GM12892 (cell line): ENCODE measurements around the gene ZMYND19.

Source experiments
- POLR2A ChIP-seq: IDR thresholded peaks from 2 replicates; pipeline ENCODE4 v1.6.1; 2011; ENCODE audit warnings: low read depth, low read length, control low read depth
- TAF1 ChIP-seq: IDR thresholded peaks from 2 replicates; pipeline ENCODE4 v1.6.1; 2011; ENCODE audit warnings: low read depth, mild to moderate bottlenecking, control low read depth, low read length, borderline replicate concordance

DNA sequence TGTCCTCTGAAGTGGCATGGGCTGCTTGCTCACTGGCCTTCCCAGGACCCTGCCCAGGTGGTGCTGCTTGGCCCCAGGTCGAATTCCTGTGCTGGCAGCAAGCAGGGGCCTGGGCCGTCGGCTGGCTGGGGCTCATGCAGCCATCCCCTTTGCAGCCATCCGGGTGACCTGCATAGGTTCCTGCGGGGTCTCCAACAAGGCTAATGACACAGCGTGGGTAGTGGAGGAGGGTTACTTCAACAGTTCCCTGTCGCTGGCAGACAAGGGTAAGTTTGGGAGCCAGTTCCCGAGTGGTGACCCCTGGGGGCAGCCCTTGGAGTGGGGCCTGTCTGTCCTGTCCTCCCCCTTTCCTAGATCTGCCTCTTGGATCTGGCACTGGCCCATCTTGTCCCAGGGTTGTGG, 22.4 kb upstream of the ZMYND19 start:
- no peak for TF ChIP-seq TAF1
- TF ChIP-seq POLR2A = no peak
